Anterior cingulate cortex (tissue), 58 donors: ENCODE results near the gene ZNF423.

Experiments used
- DNase-seq, 58 donors: peaks; one replicate each; lab custom pipeline; 2025; lab: John Stamatoyannopoulos, UW

ZNF423 gene

DNA sequence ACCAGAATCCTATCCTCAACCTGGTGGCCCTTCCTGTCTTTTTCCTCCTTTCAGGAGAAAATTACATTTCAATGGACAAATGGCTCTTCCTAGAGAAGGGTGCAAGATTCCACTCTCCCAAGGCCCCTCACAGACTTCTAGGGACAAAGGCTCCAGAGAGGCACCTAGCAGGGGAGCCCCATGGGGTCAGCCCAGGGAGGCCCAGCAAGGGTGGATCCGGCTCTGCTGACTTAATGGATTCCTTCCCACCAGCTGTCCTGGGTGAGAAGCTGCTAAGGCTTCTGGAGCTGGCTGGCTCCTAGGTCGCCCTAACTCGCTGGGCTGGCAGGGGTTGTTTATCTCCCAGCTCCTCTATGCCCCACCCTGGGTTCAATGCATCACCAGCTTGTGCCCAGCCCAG, 152.4 kb downstream of the ZNF423 start:
- DNase-seq = no peak

DNA sequence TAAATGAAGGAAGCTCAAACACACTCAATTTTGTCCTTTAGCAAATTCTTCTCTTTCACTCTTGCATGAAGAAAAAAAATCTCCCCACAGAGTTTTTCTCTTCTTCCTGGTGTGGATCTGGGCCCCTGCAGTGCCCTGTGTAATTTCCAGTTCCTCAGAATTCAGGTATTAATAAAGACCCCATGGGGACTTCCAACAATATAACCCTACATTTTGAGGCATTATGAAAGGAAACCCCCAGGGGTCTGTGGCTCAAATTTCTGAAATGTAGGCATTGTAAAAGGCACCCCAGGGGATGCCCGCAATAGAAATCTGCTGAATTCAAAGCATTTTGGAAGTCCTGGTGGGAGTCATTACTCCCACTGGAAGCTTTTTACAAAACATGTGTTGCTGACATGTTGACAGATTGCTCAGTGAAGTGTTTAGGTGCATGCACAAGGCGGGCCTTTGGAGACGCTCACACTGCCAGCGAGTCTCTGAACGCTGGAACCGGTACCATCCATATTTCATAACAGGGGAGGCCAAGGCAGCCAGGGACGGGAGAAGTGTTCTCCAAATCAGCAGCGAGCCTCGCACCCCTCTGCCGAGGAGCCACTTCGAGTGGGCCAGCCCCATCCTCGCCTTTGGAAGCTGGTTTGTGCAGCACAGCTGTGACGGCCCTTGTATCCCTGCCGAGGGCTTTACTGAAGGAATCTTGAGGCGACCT, 154.0 kb downstream of the ZNF423 start:
- DNase-seq = peak in 36 of 58 donors; percentile 3 to 72 (median 26)

DNA sequence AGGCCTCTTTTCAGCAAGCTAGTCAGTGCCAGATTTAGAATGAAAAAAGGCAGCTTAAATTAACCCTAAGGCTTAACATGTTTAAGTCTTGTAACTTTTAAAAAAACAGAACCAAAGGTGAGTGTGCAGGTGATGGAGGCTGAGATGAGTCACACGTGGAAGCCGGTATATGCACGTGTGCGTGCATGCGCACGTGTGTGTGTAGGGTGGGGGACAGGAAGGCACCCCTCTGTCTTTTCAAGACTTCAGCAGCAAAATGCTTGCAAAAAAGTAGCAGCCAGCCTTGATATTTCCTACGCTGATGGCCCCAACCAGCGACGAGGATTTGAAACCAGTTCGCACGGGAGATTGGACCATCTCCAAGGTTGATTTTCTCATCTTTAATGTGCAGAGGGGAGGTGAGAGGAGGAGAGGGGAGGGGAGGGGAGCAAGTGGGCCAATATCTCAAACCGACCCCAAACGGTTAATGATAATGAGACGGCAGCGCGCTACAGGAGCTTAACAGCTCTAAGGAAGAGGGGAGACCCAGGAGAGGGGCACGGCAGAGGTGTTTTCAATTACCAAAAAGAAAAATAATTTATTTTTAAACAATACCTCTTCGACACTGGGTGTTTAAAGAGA, 154.7 kb downstream of the ZNF423 start:
- no peak for DNase-seq

DNA sequence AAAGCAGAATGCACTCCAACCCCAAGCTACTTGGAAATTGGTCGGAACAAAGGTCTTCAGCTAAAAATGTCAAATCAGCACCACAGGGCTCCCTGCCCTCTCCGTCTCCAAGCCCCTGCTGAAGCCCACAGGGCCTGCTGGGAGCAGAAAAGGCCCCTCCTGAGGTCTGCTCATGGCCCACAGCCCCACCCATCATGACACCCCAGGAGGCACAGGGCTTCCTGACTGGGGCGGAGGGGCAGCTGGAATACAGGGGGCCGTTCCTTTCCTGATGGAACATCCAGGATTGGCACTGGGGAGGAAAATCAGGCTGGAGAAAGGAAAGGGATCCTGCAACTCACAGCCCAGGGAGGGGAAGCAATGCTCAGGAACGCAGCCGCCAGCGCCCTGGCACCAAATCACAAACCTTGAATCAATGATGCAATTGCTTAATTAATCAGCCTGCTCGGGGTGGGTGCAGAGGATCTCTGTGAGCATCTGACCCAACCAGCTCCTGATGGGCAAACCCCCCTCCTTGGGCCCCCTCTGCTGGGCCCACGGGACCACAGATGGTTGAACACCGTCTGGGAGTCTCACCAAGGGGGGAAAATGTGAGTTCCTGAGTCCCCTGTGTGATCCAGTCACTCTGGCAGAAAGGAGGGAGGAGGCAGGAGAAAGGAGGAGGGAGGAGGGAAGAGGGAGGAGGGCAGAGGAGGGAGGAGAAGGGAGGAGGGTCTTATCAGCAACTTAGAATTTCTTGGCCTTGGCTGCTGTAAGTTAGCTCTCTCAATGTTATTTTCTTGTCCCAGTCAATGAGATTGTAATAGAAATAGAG, 155.5 kb downstream of the ZNF423 start:
- peak in 1 of 58 donors; percentile 27 for DNase-seq

DNA sequence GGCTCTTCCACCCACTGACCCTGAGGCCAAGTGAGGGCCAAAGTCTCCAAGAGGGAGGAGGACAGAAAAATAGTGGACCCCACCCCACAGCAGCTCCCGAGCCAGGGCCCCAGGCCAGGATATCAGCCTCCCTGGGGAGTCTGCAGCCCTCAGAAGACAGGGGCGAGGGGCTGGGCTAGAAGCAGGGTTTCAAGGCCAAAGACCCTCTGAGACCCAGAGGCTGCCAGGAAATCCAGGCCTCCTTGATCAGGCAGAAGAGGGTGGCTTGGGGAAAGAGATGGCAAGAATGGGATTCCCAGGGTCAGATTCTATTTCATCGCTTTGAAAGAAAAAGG, 156.1 kb downstream of the ZNF423 start:
- DNase-seq = no peak

DNA sequence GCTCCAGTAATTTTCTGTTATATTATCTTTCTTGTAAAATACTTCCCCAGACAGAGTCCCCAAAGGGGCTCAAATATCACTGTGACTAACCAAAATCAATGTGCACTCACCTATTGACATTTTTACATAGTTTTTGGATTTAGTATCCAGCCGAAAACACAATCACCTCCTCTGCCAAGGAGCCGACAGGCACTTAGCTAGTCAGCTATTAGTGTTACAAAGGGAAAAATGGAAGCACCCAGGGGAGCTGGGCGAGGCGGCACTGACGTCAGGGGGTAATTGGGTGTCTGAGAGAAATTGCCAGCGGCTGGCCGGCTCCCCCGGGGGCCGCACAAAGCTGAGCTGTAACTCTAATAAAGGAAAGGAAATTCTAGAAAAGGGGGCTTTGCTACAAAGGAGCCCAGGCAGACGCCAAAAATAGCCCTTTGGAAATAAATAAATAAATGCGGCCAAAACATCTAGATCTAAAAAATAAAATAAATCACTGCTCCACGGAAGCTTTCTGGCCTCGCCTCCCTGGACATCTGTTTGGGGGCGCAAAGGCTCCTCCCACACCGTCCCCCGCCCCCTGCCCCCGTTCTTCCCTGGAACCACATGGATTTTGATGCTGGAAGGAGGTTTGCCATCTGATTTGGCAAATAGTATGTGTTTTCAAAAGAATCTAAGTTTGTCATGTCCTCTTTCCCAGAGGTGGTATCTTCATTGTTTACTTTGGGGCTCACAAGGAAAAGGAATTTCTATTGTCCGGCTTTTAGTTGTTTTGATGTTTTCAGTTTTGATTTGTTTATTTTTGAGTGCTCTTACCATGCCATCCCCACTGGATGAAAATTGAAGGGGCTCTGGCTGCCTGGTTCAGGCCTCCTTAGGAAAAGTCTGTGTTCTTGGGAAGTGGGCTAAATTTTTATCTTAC, 156.7 kb downstream of the ZNF423 start:
- peak in 1 of 58 donors; percentile 13 for DNase-seq

DNA sequence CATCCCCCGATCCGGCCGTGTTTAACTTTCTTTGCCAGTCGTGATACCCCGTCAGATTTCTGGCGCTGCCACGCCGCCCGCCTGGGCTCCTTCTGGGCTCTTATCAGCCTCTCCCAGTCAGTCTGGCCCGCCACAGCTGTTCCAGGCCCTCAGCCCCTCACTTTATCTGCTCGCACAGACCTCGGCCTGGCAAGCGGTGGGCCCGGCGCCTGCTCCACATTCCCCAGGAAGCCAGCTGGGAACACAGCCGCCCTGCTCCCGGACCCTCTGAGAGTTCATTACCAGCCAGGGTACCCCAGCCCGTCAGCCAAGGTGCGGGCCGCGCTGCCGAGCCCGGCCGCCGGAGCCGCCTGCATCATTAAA, 157.5 kb downstream of the ZNF423 start:
- DNase-seq = no peak

DNA sequence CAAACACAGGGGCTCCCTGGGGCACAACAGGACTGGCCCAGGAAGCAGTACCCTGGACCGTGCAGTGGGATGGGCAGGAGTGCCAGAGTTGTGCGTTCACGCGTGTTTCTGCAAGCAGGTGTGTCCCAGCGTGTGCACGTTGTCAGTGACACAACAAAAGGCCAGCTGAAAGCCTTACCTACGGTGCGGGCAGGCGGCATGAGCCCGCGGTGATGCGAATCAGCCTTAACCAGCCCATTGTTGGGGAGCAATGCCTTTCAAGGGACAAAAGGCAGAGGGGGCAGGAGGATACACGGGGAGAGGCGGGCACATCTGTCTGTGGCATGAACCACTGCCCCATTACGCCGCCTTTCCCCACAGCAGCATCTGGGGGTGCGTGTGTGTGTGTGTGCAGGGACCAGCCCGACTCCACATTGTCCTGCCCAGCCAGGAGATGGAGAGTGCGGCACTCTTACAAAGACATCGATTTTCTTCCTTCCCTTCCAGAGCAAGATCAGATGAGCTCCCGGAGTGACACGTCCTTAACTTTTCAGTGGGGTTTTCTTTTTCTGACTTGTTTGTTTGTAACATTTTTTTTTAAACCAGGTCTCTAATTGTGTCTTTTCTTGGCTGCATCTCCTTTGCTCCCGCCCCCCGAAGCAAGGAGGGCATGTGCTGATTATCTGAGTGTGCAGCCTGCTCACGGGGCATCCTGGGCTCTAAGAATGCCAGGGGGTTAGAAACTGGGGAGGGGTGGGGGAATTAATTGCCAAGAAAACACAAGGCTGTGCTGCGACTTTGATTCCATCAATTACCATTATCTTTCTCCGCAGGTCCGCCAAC, 158.1 kb downstream of the ZNF423 start:
- DNase-seq = no peak

DNA sequence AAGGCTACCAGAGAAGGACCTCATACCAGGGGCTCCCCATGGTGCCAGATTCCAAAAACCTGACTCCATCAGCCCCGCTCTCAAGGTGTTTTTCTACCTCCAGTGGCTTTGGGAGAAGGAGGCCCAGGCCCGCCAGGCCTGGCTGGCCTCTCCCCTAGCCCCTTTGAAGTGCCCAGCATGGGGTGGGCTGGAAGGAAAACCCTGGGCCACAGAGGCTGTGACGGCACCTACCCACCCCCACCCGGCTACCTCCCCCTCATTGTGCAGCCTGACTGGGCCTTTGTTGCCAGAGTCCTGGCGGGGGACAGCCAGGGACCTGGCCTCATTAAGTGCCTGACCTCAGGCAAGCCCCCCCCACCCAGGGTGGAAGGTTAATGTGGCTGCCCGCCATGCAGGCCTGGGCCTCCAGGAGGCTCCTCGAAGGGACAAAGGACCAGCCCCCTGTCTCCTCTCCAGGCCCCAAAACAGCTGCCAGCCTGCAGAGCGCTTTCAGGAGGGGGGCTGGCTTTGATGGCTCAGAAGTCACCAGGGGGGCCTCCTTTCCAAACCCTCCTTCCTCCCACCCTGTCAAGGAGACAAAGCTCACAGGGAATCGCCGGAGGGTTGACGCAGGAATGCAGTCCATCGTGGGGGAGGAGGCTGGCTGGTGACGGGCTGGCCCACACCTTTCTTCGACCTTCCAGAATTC, 159.4 kb downstream of the ZNF423 start:
- no peak for DNase-seq

DNA sequence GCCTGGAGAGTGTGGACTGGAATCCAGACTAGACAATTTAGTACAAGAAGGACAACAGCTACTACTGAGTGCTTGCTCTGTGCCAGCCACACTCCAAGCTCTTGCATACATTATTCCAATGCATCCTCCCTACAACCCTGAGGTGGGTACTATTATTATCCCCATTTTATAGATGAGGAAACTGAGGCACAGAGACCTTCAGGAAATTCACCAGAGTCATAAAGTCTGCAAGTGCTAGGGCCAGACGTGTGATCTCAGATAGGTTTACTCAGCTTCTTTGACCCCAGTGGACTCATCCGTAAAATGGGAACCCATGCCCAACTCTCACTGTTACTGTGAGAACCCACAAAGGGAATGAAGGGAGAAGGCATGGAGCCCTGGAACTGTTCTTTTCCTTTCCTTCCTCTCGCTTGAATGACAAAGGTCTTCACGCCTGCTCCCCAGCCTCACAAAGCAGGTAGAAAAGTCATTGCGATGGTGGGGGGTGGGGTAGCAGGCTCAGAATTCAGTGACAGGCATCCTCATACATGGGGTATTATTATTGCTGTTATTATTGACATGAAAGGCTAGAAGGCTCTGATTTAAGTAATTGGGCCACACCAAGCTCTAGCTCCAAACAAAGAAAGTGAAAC, 160.0 kb downstream of the ZNF423 start:
- no peak for DNase-seq

DNA sequence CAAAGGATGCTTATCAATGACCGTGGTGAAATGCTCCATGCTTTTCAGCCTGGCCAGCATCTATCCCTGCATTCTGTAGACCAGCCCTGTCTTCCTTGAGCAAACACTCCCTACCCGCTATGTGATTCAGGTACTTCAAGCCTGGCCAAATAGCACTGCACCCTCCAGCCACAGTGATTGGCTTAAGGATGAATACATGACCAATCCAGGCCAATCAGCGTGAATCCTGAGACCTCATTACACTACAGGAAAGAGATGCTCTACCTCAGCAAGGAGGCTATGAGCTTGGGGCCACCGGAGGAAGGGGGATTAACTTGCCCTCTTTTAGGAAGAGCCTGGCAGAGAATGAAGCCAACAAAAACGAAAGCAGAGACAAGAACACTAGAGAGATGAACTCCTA, 162.5 kb downstream of the ZNF423 start:
- DNase-seq = no peak

DNA sequence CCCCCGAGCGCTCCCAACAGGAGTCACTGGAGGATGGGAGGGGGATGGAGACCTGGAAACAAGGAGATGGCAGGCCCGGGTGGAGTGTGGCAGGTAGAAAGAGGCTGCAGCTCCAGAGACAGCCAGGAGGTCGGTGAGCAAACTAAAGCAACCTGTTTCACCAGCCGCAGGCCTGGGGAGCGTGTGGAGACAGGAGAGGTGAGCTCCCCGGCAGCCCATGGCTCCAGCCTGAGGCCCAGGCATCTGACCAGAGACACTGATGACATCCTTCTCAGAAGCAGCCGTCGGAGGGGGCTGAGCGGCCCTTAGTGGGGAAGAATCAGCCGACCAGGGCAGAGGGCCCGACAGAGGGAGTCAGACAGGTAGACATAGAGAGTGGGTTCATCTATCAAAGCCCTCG, 165.1 kb downstream of the ZNF423 start:
- no peak for DNase-seq

DNA sequence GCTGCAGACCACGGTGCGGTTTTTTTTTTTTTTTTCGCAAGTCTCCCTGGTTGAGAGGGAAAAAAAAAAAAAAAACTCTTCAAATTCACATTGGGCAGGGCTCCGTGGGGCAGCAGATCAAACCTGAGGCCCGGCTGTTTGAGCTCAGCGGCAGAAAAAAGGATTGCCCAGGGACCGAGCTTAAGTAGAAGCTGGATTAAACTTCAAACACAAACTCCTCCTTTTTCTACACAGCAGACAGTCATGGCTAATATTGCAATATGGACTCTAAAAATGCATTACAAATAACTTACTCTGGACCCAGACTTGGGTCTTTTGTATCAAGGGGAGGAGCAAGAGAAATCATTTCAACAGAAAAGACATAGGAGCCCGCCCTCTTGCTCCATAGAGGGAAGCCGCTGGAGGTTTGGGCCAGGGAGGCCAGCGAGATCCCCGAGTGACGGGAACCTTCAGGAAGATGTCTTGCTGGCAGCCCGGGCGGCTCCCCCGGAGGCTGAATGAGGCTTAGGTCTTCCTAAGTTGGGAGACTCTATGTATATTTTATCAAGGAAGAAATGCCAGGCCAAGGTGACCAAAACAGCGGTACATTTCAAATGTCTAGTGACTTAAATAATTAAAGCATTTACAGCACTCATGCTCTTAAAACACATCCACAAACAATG, 167.7 kb downstream of the ZNF423 start:
- no peak for DNase-seq

DNA sequence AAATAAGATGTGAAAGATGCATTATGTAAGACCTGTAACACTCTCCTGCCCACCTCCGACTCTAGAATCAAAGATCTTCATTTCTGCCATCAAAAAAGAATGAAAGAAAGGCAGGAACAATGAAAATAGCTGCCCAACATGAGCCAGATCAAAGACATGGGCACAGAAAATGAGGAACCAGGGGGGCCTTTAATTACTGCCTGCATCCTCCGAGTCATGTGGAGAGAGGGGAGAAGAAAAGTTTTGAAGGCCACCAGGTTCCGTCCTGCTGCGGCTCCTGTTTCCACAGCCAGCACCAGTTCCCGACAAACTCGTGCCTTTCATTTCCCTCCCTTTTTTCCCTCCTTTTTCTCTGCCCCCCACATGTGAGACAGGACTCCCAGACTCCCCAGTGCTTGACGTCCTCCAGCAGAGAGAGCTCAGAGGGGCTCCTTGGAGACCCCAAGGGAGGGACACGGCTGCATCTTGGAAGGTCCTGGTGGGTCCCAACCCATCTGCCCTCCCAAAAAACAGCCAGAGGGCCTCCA, 168.4 kb downstream of the ZNF423 start:
- no peak for DNase-seq

DNA sequence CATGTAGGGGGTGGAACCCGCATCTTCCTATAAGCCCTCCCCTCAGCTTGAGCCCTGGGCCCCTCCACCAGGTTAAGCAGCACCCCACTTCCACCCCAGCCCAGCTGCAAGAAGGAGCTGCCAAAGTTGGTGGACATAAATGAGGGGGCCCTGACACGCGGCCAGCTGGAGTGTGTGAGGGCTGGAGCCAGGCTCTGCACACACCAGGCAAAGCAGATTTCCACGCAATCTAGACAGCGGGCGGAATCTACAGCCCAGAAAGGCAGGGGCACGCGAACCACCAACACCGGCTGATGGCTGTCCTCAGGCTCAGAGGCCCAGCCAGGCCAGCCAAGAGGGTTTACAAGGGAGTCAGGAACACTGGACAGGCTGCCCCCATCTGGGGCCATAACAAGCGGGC, 171.2 kb downstream of the ZNF423 start:
- DNase-seq = no peak

DNA sequence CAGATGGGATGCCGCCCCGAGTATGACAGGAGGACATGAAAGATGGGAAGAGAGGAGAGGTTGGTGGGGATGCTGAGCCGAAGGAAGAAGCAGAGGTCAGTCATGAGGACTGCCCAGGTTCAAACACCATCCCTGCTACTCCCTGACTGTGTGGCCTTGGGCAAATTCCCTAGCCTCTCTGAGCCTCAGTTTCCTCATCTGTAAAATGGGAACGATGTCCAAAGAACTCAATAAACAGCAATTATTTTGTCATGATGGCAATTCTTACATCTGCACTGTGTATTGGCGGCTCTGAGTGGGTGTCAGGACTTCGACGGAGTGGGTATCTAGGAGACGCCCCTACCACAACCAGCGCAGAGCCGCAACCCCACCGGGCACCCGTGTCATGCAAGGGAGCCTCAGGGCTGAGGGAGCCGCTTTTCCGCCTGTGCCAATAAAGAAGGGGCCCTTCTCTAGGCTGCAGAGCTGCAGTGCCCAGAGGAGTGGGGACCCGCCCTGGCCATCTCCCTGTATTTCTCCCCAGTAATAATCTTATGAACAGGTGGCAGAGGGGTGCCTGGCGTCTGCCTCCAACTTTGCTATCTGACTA, 173.2 kb downstream of the ZNF423 start:
- no peak for DNase-seq

DNA sequence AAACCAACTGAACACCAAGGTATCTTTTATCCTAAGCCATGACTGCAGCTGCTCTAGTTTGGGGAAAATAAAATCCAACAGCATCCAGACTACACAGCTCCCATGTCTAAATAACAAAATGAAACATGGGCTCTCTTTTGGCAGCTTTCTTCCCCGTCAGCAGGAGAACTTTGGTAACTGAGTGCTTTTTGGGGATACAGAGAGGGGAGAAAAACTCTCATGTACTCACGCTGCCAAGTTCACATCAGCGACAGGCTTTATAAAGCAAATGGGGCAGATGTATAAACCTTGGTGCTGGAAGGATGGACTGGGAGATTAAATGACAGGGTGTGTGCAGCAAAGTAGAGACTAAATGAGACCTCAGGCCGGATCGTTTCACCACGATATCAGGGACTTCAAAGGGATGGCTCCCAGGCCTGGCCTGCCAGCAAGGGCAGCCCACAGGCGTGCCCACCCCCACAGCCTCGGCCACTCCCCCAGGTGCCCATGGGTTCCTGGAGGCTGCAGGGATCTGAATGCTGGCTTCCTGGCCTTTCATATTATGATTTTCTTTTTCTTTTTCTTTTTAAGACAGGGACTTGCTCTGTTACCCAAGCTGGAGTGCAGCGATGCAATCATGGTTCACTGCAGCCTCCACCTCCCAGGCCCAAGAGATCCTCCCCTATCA, 174.6 kb downstream of the ZNF423 start:
- no peak for DNase-seq
